GM21381 (cell line): ENCODE measurements around the gene PEX10.

Experiments used
- ATAC-seq: cut with Tn5 transposase; IDR thresholded peaks from one replicate; pipeline ENCODE4 v1.9.1; 2021; ENCODE audit warnings: mild to moderate bottlenecking, moderate library complexity; ENCODE audit not compliant: unreplicated experiment

The PEX10 gene

GRCh38 chr1:2389644-2390043, 22.7 kb downstream of the PEX10 start:
- ATAC-seq = no peak

DNA sequence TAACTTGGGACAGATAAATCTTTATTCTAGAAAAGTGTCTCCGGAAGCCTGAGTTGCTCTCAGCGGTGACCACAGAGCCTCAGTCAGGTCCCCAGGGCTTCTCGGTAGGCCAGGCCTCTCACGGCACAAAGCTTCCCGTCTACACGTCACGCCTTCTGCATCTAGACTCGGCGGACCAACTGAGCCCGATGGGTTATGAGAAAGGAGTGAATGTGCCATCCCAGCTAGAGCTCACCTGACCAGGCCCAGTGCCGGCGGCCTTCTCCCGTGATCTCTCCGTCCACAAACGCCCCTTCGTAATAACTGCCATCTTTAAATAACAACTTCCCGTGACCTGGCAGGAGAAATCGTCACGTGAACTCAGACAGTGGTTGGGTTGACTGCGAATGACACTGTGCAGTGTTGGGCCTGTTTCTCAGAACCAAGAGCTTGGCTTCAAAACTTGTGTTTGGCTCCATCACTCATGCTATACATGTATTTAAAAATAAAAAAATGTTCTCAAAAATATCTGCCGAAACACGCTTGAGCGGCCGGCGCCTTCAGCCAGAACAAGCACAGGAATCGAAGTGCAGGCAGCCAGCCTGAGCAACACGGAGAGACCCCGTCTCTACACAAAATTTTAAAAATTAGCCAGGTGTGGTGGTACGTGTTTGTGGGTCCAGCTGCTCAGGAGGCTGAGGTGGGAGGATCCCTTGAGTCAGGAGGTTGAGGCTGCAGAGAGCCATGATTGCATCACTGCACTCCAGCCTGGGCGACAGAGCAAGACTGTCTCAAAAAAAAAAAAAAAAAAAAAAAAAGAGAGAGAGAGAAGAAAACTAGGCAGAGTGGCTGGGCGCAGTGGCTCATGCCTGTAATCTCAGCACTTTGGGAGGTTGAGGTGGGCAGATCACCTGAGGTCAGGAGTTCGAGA, 24.1 kb downstream of the PEX10 start:
- no peak for ATAC-seq

GRCh38 chr1:2386636-2387611, 25.4 kb downstream of the PEX10 start:
- ATAC-seq = no peak

DNA sequence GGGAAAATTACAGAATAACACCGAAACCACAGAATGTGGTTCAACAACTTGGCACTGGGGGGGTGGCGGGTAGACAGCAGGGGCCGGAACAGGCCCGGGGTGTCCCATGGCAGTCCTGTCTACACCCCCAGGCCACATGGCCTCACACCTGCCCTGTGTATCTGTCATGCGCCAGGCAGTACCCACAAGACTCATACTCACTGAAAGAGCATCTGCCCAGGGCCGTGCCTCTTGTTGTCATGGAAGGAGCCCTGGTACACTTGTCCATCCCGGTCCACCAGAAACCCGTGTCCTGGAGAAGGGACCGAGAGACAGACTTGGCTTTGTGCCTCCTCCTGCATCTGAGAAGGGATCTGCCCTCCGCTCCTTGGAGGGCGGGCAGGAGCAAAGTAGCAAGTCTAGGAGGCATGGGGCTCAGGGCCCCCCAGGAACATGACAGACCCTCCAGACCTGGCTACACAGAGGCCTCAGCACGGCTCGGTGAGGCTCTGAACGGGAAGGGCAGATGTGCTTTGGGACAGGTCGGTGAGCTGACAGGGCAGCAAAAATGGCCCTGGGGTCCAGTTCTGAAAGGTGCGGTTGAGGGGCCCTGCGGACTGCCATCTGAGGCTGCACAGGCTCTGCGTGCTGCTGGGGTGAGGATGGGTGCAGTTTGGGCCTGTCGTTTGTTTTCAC, 26.6 kb downstream of the PEX10 start:
- ATAC-seq = no peak

- ATAC-seq = no peak
Measured at GRCh38 chr1:2384941-2385481, 27.4 kb downstream of the PEX10 start.

DNA sequence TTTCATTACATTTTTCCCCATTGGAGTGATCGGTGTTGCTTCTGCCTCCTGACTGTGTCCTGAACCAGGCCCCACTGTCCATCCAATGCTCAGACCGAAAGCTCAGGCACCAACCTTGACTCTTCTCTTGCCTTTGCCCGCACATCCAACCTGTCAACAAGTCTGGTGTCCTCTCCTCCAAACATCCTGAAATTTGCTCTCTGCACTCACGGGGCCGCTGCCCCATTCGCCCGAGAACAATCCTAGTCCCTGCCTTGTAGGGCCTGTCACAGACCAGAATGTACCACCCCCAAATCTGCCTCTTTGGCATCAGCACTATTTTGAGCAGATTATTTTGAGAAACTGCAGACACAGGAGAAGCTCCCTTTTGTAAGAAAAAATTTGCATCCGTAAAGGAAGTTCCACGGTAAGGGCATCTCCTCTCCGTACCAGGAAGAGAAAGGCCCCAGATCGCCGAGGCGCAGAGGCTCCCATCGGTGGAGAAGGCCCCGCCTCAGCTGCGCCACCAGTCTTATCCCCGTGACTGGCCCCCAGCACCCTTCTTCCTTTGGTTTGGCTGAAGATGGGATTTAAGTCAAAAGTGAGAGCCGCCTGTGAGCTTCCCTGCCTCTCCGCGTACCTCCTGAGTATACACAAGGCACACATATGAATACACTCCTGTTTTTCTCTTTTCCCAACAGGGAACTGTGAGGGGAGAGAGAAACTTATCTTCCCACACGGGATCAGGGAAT, 28.1 kb downstream of the PEX10 start:
- ATAC-seq = no peak

DNA sequence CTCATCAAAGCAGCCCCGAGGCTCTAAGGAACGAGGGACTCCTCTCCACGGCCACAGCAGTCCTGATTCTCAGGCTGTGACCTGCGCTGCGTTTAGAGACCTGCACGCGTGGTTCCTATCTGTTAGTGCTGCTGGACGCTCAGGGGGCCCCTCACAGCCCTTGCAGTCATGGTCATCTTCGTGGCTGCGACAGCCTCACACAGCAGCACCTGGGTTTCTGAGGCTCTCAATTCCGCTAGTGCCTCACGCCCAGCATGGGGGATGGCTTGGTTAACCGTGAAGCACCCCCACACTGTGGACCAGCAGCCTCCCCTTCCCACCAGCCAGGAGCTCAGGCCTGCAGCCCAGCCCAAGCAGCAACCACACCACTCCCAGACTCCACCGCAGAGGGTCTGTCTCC, 28.8 kb downstream of the PEX10 start:
- no peak for ATAC-seq

DNA sequence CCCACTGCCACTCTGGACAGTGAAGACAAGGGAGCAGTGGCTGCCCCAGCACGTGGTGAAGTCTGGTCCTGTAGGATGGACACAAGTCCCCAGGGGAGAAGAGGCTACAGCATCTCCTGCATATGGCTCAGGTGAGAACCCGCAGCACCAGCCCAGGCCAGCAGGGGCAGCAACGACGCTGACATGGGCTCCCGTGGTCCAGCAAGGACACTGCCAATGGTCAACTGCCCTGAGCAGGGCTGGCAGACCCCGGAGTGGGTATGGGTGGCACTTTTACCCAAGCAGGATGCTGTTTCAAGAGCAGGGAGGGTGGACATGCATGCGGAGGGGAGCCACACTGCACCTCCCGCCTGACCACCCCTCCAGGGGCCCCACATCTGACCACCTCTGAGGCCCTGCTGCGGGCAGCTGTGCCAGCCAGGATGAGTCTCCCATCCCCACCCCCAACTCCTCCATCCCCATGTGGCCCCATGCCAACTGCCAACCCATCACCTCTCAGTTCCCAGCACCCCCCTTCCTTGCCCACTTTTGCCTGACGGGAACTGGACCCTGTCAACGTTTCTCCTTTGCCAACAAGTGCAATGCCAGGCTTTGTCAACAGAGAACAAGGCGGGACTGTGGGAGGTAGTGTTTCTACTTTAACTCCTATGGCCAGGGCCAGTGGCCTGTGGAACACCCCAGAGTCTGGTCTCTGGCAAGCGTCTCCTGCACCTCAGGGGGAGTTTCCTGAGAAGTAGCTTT, 29.6 kb downstream of the PEX10 start:
- ATAC-seq = no peak

GRCh38 chr1:2381741-2382620, 30.4 kb downstream of the PEX10 start:
- ATAC-seq = no peak

GRCh38 chr1:2380816-2381591, 31.4 kb downstream of the PEX10 start:
- no peak for ATAC-seq

- ATAC-seq = no peak
Measured at GRCh38 chr1:2379733-2380404, 32.5 kb downstream of the PEX10 start.

- no peak for ATAC-seq
Measured at GRCh38 chr1:2378956-2379732, 33.2 kb downstream of the PEX10 start.

DNA sequence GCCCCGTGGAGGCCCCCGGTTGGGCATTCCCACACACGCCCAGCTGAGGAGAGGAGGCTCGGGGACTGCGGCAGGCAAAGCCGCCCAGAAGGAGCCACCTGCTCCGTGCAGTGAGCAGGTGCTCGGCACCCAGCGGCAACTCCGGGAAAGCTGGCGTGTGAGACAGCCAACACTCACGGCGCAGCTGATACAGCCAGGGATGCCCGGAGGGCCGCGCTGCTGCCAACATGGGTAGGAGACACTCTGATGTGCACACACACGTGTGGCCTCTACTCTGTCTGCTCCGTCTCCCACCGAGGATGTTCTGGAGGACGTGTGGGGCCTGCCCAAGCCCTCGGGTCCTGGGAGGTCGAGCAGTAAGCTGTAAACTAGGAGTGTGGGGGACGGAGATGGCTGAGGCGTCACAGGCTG, 33.9 kb downstream of the PEX10 start:
- no peak for ATAC-seq

DNA sequence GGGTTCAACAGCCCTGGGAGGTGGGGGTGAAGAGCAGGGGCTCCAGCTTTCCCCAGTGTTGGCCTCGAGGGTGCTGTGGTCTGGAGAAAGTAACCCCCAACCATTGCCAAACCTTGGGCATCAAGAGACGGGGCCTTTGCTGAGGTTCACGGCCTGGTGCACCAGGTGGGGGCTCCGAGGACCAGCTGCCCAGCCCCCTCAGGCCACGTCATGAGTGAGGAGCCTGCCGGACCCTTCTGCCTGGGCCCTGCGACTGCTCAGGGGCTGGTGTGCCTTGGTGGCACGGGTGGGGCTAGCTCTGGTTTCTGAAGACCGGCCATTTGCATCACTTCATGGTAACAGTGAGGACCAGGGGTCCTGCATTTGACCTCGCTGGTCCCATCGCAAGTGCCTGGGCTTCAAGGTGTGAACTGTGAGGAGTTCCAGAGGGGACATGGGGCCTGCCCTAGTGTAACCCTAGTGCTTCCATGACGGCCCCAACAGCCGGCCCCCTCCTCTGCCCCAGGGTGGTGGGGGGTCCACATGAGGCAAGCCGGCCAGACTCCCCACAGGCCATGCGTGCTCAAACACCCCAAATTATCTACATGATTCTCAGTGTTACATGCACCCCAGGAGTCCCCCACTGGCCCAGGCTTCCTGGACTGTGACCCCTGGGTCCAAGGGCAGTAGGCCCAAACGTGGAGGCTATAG, 34.5 kb downstream of the PEX10 start:
- no peak for ATAC-seq

DNA sequence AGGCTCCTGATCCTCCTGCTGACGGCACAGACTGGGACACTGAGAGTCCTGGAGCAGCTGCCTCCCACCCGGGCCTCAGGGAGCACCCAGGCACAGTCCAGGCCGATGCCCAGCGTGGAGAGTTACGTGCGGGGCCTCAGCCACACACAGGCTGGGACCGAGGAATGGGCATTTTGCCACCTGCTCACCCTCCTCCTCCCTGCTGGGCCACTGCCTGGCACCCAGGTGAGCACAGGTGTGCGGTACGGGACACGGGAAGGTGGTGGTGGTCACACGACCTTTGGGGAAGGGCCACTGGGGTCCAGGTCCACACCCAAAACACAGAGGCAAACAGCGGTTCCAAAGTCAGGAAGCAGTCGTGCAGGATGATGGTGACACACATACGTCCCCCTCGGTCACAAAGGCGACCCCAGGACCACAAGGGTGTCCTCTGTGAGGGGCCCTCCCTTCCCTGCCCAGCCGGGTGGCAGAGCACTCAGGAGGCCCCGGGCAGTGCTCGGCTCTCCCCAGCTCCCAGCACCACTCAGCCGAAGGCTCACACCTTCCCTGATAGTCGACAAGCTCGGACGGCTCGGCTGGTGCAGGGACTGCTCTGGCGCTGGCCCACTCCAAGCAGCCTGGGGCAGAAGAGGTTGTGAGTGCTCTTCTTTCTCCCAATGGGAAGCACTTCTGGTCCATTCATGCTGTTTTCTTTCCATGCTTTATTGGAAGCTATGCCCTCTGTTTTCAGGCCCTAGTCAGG, 35.3 kb downstream of the PEX10 start:
- ATAC-seq = no peak
